Endothelial cell of umbilical vein (primary cell): ENCODE data around the gene OR4D1. TPM values are rescaled to one million over a fixed set of nuclear protein-coding genes. Genes with fewer than 3 reads are reported as not detected.

Source experiments
- BruUV-seq: library from RNA; stranded (reverse); fragments of 400-500 nt; replicated peaks from 2 replicates; lab custom pipeline; 2021; lab: Mats Ljungman, UMichigan
- CTCF ChIA-PET: fragments of 300-600, 350-600 bp; sonication (Branson Sonifier 250); formaldehyde crosslinking; loops from one replicate; lab custom pipeline; 2021; ENCODE audit warnings: antibody characterized with exemption, inconsistent platforms; lab: Charles Lee
- POLR2A ChIA-PET: fragments of 300-600, 350-600 bp; sonication (Branson Sonifier 250); formaldehyde crosslinking; loops from one replicate; lab custom pipeline; 2021; ENCODE audit warnings: antibody characterized with exemption, inconsistent platforms; lab: Charles Lee
- DNase-seq: peaks from one replicate; pipeline ENCODE4 v3.0.0-alpha.2; 2011; ENCODE audit warnings: low read depth, low spot score
- FAIRE-seq: peaks from 2 replicates; lab custom pipeline; 2011; peaks lifted over from hg19 to GRCh38; lab: Jason Lieb, UNC
- H2AFZ ChIP-seq: 2 replicates; pipeline ENCODE4 v1.6.0; 2012; ENCODE audit warnings: low read depth, low read length, control low read depth, inconsistent platforms
- H3K27ac ChIP-seq: 2 replicates; pipeline ENCODE4 v1.5.1; 2011; ENCODE audit warnings: low read depth, mild to moderate bottlenecking, control low read depth, low read length, moderate library complexity; ENCODE audit not compliant: insufficient read depth
- H3K27me3 ChIP-seq, 2 experiments: 2 replicates each; pipeline versions ENCODE4 v1.6.0 to v1.6.1; 2011; ENCODE audit warnings: low read length in 2 of 2, mixed read lengths in 1 of 2; ENCODE audit not compliant: control insufficient read depth in 2 of 2, insufficient read depth in 2 of 2
- H3K36me3 ChIP-seq, 2 experiments: 2 replicates in 1 of 2; 3 replicates in 1 of 2; pipeline ENCODE4 v1.5.1; 2011; ENCODE audit warnings: low read length in 2 of 2, mild to moderate bottlenecking in 1 of 2, moderate library complexity in 1 of 2; ENCODE audit not compliant: control insufficient read depth in 2 of 2, insufficient read depth in 2 of 2; ENCODE audit errors: extremely low read depth in 1 of 2
- H3K4me1 ChIP-seq: 3 replicates; pipeline ENCODE4 v1.5.1; 2011; ENCODE audit warnings: mild to moderate bottlenecking, low read length; ENCODE audit not compliant: control insufficient read depth, insufficient read depth; ENCODE audit errors: extremely low read depth
- H3K4me2 ChIP-seq: 2 replicates; pipeline ENCODE4 v1.6.1; 2011; ENCODE audit warnings: low read length, control low read depth, mixed read lengths; ENCODE audit not compliant: insufficient read depth
- H3K4me3 ChIP-seq, 3 experiments: fragments of 200-600 bp in 1 of 3; sonication (generic), shearing (Covaris generic) in 1 of 3; replicated peaks in 1 of 3; 2 replicates each; pipeline ENCODE4 v1.5.1; 2011 to 2016; ENCODE audit warnings: control low read depth in 3 of 3, low read length in 3 of 3, mild to moderate bottlenecking in 2 of 3, inconsistent platforms in 1 of 3, low read depth in 1 of 3, moderate library complexity in 1 of 3; ENCODE audit not compliant: insufficient read depth in 1 of 3
- H3K79me2 ChIP-seq: 2 replicates; pipeline ENCODE4 v1.6.0; 2012; ENCODE audit warnings: low read length, inconsistent platforms; ENCODE audit not compliant: control insufficient read depth, insufficient read depth
- H3K9ac ChIP-seq: replicated peaks from 2 replicates; pipeline ENCODE3; 2011; ENCODE audit warnings: low read length, control low read depth; ENCODE audit not compliant: insufficient read depth; ENCODE audit errors: extremely low read depth
- H3K9me1 ChIP-seq: replicated peaks from 3 replicates; pipeline ENCODE4 v1.6.0; 2011; ENCODE audit warnings: mild to moderate bottlenecking, low read length; ENCODE audit not compliant: control insufficient read depth, insufficient read depth; ENCODE audit errors: extremely low read depth
- H3K9me3 ChIP-seq: replicated peaks from 2 replicates; pipeline ENCODE4 v1.5.1; 2012; ENCODE audit warnings: low read length, inconsistent platforms; ENCODE audit not compliant: control insufficient read depth, insufficient read depth
- H4K20me1 ChIP-seq: replicated peaks from 2 replicates; pipeline ENCODE3; 2011; ENCODE audit warnings: mild to moderate bottlenecking, low read length; ENCODE audit not compliant: control insufficient read depth, insufficient read depth; ENCODE audit errors: extremely low read depth
- CTCF ChIP-seq, 2 donors: IDR thresholded peaks; 1 replicate in 1 of 2; 2 replicates in 1 of 2; pipeline ENCODE4 v1.5.1; 2011; ENCODE audit warnings: low read length in 2 of 2, mild to moderate bottlenecking in 2 of 2, moderate library complexity in 2 of 2, control low read depth in 1 of 2, inconsistent platforms in 1 of 2, low read depth in 1 of 2; ENCODE audit not compliant: insufficient read depth in 1 of 2; ENCODE audit errors: extremely low read depth in 1 of 2
- EZH2 ChIP-seq: IDR thresholded peaks from 2 replicates; pipeline ENCODE4 v1.6.1; 2012; ENCODE audit warnings: borderline replicate concordance, low read depth, mild to moderate bottlenecking, moderate library complexity, low read length, inconsistent platforms; ENCODE audit not compliant: severe bottlenecking
- FOS ChIP-seq: IDR thresholded peaks from 2 replicates; pipeline ENCODE4 v1.6.1; 2011; ENCODE audit warnings: mild to moderate bottlenecking, low read length, moderate library complexity, borderline replicate concordance; ENCODE audit not compliant: insufficient read depth
- GATA2 ChIP-seq: IDR thresholded peaks from 2 replicates; pipeline ENCODE4 v1.7.0; 2011; ENCODE audit warnings: low read depth, mild to moderate bottlenecking, moderate library complexity, mixed read lengths, low read length; ENCODE audit not compliant: insufficient read length, insufficient read depth
- JUN ChIP-seq: IDR thresholded peaks from 2 replicates; pipeline ENCODE4 v1.6.1; 2011; ENCODE audit warnings: borderline replicate concordance, low read depth; ENCODE audit not compliant: insufficient read length, insufficient read depth
- MAX ChIP-seq: IDR thresholded peaks from 2 replicates; pipeline ENCODE4 v1.6.1; 2011; ENCODE audit not compliant: insufficient read depth, insufficient read length
- MYC ChIP-seq: IDR thresholded peaks from one replicate; pipeline ENCODE4 v1.6.1; 2011; ENCODE audit warnings: mild to moderate bottlenecking, low read depth, low read length
- POLR2A ChIP-seq: IDR thresholded peaks from 2 replicates; pipeline ENCODE4 v1.6.1; 2012; ENCODE audit warnings: low read depth, mild to moderate bottlenecking, control low read depth, low read length
- POLR2AphosphoS5 ChIP-seq: IDR thresholded peaks from 2 replicates; pipeline ENCODE4 v1.6.1; 2012; ENCODE audit warnings: low read depth, mild to moderate bottlenecking, control low read depth, low read length, moderate library complexity; ENCODE audit not compliant: insufficient read depth
- dilution Hi-C: fragments of 300-500 bp; cut with MboI; formaldehyde crosslinking; loops from one replicate; pipeline ENCODE4 v1.15.0; 2019; ENCODE audit warnings: low sequenced_read_pairs; ENCODE audit not compliant: extremely low pct_ligation_motif_present
- intact Hi-C: fragments of 100-400 bp; cut with micrococcal nuclease; formaldehyde crosslinking; loops from one replicate; pipeline ENCODE4 v1.10.0; 2022
- polyA plus RNA-seq, 4 experiments: library from polyadenylated mRNA; depleted of rRNA in 3 of 4; stranded (reverse) in 3 of 4; unstranded in 1 of 4; fragments of >200 nt; gene quantifications; 2 replicates each; pipeline versions ENCODE4 v1.2.1 to v1.2.3, GENCODE V29; 2011 to 2012; ENCODE audit warnings: missing spikeins in 1 of 4
- total RNA-seq: library from RNA; stranded (reverse); gene quantifications from 2 replicates; pipeline ENCODE4 v1.2.3, GENCODE V29; 2021

OR4D1 gene
- total and polyA plus RNA-seq, 2 donors (not counting 3 experiments of a cell fraction or from before 2014, with no cell fraction given) = not detected

- H3K9me3 ChIP-seq = no peaks in the 10 kb centered on the region
- H3K9ac ChIP-seq = no peak overlapping the region
- H3K4me3 ChIP-seq = no peak overlapping the region
- no peaks in the 10 kb centered on the region for H3K79me2 ChIP-seq
- no TSS peak for BruUV-seq
- DNase-seq (no peak), FAIRE-seq (no peak)
- H3K27ac ChIP-seq = no peak overlapping the region
- H3K4me2 ChIP-seq = no peak overlapping the region
- CTCF ChIA-PET = interaction anchor here (1.2 kb wide), 1 partner anchor 13 kb away, joined by 3 read pairs; no protein-coding TSS in a partner anchor
- TF ChIP-seq MAX (no peak), CTCF (IDR thresholded peaks at IDR 0.05; ENCODE audit: extremely low read depth in 1 of 2, insufficient read depth in 1 of 2, low read depth in 1 of 2, low read length in 2 of 2) (no peak), GATA2 (no peak), POLR2A (no peak), EZH2 (no peak), FOS (no peak), JUN (no peak), MYC (no peak), POLR2AphosphoS5 (no peak)
- no peaks in the 10 kb centered on the region for H3K9me1 ChIP-seq
- no peaks in the 10 kb centered on the region for H3K36me3 ChIP-seq
- H3K4me1 ChIP-seq = no peaks in the 10 kb centered on the region
- intact Hi-C loops = no loop called here
- dilution Hi-C loops = no loop called here
- H2AFZ ChIP-seq = no peak overlapping the region
- POLR2A ChIA-PET = no interaction called here
- H3K27me3 ChIP-seq = no peaks in the 10 kb centered on the region
- H4K20me1 ChIP-seq = no peaks in the 10 kb centered on the region
These were observed 38.9 kb downstream of the OR4D1 start for GRCh38 chr17:58187063-58187462.
